ENCODE results near the gene IFNA2.
"Not testable (repeated sequence)": the region's sequence is repeated elsewhere in the genome, so short reads cannot be mapped to it uniquely, and the experiment has no call there.

IFNA2 gene

GRCh38 chr9:21381448-21382339 is 3.5 kb downstream of the IFNA2 start:
- peak; percentile 16 for DNase-seq

GRCh38 chr9:21371467-21371866 is 13.7 kb downstream of the IFNA2 start:
- DNase-seq = not testable (repeated sequence)

- DNase-seq = no peak
Measured at GRCh38 chr9:21367957-21368356, 17.2 kb downstream of the IFNA2 start, which contains the start of gene IFNA13. Gene IFNA13 (minus strand): TSS chr9:21368057. CDS start chr9:21368010, 47 bp downstream.

GRCh38 chr9:21367169-21367568 is 18.0 kb downstream of the IFNA2 start:
- DNase-seq = not testable (repeated sequence)

- DNase-seq = no peak
Measured at GRCh38 chr9:21362287-21362686, 22.9 kb downstream of the IFNA2 start.

GRCh38 chr9:21357479-21358460 is 27.4 kb downstream of the IFNA2 start:
- DNase-seq = peak; percentile 79

- no peak for DNase-seq
Measured at GRCh38 chr9:21350787-21351186, 34.4 kb downstream of the IFNA2 start, which contains the start of gene IFNA6. Gene IFNA6 (minus strand): TSS chr9:21350887. CDS start chr9:21350887, 0 bp downstream.

- no peak for DNase-seq
Measured at GRCh38 chr9:21348430-21348970, 36.7 kb downstream of the IFNA2 start.

GRCh38 chr9:21340735-21341134 is 44.5 kb downstream of the IFNA2 start:
- no peak for DNase-seq

GRCh38 chr9:21336457-21336856 is 48.7 kb downstream of the IFNA2 start:
- DNase-seq = no peak

GRCh38 chr9:21334701-21335632 is 50.2 kb downstream of the IFNA2 start, which contains the start of gene KLHL9:
Gene KLHL9 (minus strand): TSS chr9:21335404. CDS start chr9:21334859, 545 bp downstream.
- peak; percentile 91 for DNase-seq

Data from activated CD4-positive, alpha-beta T cell treated with anti-CD3 and anti-CD28 coated beads, Interleukin-2, amount 50 U/mL, for 16 hours (primary cell).